Left renal pelvis (tissue), 4 donors: ENCODE measurements around the gene PSMB1. TPM values are rescaled to one million over a fixed set of nuclear protein-coding genes. Genes with fewer than 3 reads are reported as not detected.

Experiments
- DNase-seq, 4 donors: peaks; one replicate each; pipeline ENCODE4 v3.0.0-alpha.2; 2013; ENCODE audit warnings: low read depth in 4 of 4, low spot score in 3 of 4
- polyA plus RNA-seq, 4 donors: library from polyadenylated mRNA; unstranded; fragments of 120-200 nt; gene quantifications; one replicate each; pipeline ENCODE4 v1.2.1, GENCODE V29; 2013; ENCODE audit not compliant: insufficient read length in 4 of 4

PSMB1 gene
- 100 to 1,000 TPM; 157 to 225 (median 202) TPM for polyA plus RNA-seq

DNA sequence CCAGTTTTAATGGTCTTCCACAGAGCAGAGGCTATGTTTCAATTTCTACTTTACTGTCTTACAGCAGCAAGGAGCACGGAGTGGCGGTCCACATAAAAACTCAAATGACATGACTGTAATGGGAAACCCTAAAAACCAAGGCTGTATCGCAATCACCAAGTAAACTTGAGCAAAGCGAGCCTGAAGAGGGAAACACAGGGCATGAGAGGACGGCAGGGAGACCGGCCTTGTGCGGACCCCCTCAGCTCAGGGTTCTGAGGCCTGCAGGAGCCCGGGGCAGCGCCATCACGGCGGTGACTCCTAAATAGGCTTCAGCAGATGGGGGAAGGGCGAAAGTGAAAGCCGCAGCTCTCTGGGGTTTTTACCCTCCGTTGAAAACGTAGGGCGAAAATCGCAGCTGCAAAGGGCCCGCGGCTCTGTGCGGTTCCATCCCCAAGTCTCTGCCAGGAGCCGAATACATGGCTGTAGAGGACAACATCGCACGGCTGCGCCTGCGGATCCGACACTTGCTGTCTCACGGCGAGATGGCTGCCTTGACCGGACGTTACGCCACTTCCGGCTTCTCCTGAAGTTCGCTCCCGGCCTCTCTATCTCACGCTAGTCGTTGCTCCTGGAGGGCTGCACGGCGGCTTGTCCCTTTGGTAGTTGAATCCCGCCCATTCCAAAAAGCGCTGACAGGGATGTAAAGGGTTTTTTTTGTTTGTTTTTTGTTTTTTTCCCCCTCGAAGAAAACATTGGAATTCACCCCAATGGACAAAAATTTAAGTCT is at the start of gene PSMB1:
TSS of gene PSMB1 (minus strand) at position 543 of the 769 bp plus-strand sequence. CDS start at position 478, 65 bp downstream.
- DNase-seq = peak; percentile 89 to 91 (median 90)

DNA sequence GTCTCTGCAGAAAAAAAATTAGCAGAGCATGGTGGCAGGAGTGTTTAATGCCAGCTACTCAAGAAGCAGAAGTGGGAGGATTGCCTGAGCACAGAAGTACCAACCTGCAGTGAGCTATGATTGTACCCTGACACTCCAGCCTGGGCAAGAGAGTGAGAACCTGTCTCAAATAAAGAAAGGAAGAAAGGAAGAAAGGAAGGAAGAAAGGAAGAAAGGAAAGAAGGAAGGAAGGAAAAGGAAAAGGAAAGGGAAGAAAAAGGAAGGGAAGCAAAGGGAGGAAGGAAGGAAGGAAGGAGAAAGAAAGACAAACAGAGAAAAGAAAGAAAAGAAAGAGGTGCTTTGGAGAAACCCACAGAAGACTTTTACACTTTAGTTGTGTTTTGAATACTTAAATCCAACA is 44.2 kb upstream of the PSMB1 start:
- no peak for DNase-seq

DNA sequence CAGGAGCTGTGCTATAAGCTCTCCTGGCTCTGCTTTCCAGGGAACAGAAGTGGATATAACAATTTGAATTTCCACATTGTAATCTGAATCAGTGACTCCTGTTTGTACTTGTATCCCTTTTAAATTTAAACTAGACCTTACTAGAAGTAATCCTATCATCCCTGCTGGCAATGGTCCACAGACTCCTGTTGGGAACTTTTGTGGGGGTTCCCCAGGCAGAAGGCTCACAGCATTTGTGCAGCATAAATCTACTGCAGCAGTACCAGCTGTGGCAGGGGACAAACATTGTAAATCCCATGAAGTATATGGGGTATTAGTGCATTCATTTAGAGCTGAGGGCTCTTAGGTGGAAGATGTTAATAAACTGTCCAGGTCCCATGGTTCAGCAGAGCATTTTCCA is 43.3 kb upstream of the PSMB1 start:
- no peak for DNase-seq

DNA sequence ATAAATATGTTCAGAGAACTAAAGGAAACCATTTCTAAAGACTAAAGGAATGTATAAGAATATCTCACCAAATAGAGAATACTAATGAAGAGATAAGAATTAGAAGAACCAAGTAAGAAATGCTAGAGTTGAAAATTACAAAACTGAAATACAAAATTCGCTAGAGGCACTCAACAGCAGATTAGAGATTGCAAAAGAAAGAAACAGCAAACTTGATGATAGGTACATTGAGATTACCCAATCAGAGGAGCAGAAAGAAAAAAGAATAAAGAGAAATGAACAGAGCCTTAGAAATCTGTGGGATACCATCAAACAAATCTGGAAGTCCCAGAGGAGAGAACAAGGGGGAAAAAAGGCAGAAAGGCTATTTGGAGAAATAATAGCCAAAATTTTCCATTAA is 37.6 kb upstream of the PSMB1 start:
- DNase-seq = no peak

DNA sequence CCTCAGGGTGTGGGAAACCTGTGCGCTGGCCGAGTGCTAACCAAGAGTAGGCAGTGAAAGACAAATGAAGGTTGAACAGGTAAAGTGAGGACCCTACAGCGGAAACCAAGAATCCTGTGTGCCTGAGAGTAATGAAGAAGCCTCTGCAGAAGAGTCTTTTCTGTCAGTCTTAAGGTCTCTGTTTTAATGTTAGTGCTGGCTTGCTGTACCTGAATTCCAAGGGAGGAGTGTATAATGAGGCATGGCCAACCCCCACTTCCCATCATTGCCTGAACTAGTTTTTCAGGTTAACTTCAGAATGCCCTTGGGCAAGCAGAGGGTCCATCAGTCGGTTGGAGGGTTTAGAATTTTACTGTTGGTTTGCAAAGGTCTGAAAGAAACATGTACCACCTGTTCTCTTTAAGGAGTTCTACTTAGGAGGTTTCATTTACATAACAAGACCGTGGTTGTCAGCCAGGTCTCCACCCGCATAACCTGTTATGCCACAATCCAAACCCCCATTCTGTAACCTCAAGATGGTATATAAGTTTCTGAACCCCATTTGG is 31.9 kb upstream of the PSMB1 start:
- peak in 2 of 4 donors; percentile 14 for DNase-seq

DNA sequence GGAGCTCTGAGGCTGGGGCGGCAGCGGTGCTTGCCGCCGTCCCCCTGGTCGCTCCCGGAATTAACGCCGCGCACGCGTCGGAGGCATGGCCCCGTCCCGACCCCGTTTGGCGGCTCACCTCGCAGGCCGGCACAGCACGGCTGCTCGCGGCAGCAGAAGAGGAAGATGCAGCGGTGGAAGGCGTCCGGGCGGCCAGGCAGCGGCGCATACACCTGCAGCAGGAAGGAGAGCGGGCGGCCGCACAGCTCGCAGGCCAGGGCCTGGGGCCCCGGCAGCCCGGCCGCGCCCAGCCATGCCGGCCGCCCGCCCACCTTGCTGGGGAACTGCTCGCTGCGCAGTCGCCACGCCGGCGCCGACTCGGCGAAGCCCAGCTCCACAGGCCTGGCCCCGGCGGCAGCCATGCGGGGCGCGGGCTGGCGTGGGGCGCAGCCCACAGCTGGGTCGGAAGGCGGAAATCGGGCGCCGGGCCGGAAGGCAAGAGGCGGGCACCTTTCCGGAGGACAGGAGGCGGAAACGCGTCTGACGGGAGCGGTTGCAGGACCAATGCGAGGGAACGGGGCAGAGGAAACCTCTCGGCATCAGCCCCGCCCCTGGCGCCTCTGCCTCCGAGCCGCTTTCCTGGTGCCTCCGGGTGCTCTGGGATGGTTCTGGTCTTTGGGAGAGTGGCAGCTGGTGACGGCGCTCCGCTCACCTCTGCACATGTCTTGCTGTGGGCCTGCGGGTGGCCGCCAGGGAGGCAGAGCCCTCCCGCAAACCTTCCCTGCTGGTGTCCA is 31.3 kb upstream of the PSMB1 start, which contains the start of gene PDCD2:
TSS of gene PDCD2 (minus strand) at position 457 of the 773 bp plus-strand sequence. CDS start at position 401, 56 bp downstream.
- DNase-seq = peak; percentile 69 to 81 (median 76)

DNA sequence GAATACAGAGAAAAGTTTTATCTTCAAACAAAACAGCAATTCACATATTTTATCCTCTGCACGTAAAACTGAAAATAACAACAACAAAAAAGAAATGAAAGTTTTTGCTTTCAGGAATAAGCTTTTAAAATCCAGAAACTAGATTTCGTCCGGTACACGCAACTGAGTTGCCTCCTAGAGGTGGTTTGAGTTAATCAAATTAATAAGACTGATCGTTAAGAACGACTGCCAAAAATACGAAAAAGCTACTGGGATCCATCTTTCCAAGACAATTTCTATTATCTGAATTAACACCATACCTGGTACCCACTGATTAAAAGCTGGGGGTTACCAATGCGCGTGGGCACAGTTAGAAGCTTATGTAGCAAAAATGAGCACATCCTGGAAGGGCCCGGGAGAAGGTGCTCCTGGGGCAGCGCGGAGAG is 30.7 kb upstream of the PSMB1 start:
- DNase-seq = no peak

DNA sequence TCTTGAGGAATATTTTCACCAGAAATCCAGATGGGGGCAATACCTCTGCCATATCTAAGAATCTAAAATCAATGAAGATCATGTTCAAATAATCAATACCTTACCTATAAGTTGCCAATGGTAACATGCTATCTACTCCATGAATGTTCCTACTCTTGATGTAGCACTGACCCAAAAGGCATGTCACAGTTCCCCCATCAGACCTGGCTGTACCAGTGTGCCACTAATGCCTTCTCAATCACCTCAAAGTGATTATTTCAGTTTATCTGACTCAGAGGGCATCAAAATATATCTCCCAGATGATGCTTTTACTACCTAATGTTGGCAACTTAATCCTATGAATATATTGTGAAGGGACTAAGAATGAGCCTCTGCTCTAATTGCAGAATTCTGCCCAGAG is 25.8 kb upstream of the PSMB1 start:
- no peak for DNase-seq

DNA sequence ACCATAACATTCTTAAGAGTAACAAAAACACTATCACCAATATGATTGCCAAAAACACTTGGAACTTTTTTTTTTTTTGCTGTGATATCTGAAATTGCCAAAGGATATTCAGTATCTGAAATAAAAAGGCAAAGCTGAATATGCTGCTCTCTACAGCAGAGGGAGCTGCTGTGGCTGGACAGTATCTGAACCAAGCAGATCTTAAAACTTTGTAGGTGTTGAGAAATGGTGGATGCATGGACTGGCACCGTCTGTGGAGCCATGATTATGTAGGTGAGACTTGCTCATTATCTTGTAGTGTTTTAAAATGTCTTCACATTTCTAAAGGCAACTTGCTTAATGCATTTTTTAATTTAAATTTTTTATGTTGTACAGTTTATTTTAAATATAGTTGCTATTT is 22.1 kb upstream of the PSMB1 start:
- DNase-seq = no peak

DNA sequence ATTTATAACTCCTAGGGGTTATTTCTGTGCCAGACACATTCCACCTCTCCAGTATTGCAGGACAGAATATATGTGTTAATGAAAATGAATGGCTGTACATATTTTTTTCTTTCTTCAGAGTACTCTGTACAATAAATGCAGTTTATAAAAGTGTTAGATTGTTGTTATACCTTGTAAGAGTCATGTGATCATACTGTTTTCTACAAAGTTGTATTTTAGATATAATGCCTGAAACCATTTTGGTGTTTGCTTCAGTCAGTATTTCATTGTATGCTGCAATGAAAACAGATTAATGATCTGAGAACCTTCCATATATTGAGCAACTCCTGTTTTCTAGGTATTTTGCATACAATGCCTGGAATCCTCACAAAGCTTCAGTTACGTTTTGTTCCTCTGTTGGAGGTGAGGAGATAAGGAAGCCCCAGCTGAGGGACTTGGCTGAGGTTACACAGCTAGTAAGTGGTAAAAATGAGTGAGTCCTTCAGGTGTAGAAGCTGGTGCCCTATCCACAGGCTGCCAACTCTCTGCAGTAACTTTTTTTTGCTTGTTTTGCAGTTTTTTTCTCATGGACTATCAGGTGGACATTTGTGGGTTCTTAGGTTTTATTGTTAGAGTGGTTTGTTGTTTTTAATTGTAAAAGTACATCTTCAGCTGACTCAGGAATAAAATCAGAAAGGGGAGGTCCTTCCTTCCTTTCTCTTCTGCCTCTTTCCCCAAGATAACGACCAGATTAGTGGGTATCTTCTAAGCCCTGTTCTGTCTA is 19.8 kb upstream of the PSMB1 start:
- no peak for DNase-seq

DNA sequence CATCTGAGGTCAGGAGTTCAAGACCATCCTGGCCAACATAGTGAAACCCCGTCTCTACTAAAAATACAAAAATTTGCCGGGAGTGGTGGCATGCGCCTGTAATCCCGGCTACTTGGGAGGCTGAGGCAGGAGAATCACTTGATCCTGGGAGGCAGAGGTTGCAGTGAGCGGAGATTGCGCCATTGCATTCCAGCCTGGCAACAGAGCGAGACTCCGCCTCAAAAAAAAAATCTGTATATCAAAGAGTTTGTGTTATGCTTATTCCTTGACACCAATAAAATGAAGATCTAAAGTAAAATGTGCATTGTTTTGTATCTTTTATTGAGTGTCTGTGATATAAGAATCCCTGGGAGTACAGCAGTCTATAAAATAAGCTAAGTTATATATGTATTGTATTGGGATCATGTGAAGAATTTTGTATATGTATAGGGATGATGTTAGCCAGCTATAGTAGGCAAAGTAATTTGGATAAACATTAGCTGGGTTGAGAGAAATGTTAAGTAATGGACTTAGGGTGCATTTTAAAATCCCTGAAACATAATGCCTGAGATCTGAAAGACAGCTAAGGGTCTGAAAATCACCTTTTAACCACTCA is 11.9 kb upstream of the PSMB1 start:
- no peak for DNase-seq

DNA sequence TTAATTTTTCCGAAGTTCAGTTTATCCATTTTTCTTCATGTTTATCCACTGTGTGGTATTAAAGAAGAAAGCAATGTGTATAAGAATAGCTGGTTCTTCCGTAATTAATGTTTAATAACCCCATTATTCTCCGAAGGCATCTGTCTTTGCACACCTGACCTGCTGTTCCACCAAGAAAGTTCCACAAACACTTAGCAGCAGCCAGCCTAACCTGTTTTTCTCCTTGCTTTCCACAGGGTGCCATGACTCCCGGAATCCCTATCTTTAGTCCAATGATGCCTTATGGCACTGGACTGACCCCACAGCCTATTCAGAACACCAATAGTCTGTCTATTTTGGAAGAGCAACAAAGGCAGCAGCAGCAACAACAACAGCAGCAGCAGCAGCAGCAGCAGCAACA is 8.4 kb upstream of the PSMB1 start:
- DNase-seq = no peak

DNA sequence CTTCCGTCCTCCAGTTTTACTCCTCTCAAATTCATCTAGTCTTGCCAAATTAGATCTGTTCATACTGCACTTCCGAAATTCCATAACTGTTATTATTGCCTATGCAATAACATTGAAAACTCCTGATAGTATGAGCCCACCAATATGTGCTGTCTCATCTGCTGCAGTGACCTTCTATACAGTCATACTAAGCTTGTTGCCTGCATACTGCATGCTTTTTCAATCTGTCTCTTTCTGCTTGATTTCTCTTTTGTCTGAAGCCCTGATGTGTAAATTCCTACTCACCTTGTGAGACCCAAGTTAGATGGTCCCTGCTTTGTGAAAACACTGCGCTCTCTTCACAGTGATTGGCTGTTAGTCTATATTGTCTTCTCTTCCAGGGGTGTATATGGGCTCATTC is 2.2 kb upstream of the PSMB1 start:
- DNase-seq = no peak

DNA sequence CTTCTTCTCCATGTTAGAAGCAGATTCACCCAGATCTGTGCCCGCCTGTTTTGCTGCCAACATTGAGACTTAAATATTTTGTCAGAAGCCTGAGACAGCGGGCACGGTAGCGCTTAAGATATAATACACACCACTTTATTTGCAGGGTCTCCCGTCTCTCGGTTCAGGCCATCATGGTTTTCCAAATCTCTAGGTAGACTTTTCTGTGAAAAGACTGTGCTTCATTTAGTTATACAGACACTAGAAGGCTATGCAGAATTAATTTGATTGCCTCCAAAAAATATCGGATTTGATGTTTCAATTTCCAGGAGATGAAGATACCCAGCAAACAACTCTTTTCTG is 1.7 kb upstream of the PSMB1 start:
- DNase-seq = no peak

DNA sequence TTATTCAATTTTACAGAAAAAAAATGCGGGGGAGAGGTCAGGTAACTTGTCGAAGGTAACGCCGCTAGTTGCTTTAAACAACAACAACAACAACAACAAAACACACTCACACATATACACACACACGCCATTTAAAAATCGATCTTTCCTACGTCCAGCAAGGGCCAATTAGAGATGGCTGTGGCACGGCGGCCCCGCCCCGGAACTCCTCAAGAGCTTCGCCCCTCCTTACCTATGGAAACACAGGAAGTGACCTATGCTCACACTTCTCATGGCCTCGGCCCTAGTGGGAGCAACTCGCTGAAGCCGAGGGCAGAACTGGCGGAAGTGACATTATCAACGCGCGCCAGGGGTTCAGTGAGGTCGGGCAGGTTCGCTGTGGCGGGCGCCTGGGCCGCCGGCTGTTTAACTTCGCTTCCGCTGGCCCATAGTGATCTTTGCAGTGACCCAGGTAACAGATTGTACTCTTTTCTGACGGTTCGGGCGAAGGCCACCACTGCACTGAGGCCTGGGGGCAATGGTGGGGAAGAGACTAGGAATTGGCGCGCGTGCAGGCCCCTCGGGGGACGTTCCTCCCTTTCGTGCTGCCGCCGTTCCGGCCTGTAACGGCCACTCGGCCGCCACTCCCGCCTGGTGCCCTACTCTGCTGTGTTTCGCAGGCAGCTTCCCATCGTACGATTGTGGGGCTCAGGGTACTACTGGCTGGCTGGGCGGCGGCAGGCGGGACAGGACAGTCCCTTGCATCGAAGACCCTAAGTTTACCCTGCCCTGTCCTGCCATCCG is 1.1 kb upstream of the PSMB1 start, which contains the start of gene TBP:
TSS of gene TBP (plus strand) at position 357 of the 783 bp plus-strand sequence. CDS start 2,661 bp downstream, outside the sequence.
- DNase-seq = peak; percentile 92 to 98 (median 96)

DNA sequence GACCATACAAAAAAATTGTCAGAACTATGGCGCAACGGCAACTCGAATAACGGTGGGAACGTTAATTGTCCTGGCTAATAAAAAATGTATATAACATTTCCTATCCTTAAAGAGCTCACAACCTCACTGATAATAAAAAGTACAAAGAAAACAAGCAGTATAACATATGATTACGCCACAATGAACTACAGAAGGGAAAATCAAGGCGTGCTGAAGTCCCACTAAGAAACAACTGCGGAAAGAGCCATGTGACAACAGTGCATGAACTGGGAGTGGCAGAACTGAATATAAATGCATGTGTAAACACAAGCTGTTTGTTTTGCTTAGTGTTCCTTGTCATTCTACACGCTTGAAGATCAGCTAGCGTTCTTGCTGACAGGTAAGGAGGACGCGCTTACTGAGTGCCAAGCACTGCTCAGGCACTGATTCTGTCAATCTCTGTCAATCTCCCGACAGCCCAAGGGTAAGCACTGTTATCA is 466 bp upstream of the PSMB1 start:
- peak in 2 of 4 donors; percentile 46 to 65 for DNase-seq

DNA sequence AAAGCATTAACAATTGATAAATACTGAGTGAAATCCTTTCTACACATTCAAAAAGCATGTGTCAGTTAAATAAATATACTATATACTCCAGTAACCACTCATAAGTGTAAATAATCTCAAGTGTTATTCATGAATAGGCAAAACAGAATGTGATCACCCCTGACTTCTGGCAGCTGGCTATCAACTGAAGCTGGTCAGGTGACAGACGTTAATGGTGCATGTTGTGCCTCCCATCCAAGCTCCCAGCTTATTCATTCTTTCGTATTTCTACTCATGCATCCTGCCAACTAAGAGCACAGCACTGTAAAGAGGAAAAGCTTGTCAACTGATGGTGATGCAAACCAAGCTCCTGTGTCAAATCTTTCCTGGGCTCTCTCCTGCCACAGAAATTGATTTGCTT is 7.7 kb downstream of the PSMB1 start:
- no peak for DNase-seq

DNA sequence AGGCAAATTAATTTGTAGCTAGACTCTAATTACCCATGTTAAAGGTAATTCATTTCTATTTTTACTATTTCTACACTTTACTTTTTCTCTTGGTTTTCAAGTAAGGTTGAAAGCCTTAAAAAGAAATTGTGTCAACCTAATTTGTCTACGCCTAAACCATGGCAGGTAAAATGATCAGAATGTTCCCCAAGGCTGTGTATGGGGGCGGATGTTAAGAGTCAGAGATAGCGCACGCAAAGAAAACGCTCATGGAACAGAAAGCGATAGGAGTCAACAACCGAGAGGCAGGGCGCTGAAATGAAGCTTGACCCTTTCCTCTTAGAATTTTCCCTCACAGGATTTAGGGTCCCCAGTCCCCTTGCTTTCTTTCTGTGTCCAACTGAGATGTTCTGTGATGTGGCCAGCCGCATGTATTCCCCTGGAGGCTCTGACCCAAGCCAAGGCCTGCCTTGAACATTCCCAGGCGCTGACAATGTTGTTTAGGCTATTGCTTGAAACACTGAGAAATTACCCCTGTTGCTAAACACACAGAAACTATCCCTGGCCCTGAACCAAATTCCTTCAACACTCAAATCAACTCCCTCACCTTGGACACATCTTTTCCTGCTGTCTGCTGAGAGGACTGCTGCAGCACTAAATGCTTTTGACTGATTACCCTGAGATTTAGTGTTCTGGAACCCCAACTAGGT is 10.9 kb downstream of the PSMB1 start:
- DNase-seq = no peak

DNA sequence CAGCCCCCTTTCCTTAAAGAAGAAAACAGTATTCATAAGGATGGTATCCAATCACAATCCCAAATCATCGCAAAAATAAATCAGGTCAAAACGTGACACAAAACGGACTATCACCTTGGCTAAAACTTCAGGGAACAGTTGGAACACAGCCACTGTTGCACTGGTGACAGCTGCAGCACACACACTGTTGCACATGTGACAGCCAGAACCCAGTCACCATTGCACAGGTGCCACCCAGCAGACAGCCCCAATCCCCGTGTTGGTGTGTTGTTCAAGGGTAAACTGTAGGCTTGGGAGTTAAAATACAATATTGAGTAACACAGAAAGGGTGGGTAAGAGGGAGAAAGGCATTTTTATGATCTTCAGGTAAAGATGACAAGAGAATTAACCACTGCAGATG is 15.8 kb downstream of the PSMB1 start:
- DNase-seq = no peak
